ENCODE results near the gene TOMT. TPM values are rescaled to one million over a fixed set of nuclear protein-coding genes. Genes with fewer than 3 reads are reported as not detected.

TOMT gene
- total RNA-seq, 1 experiment from 2014 or later = not detected

DNA sequence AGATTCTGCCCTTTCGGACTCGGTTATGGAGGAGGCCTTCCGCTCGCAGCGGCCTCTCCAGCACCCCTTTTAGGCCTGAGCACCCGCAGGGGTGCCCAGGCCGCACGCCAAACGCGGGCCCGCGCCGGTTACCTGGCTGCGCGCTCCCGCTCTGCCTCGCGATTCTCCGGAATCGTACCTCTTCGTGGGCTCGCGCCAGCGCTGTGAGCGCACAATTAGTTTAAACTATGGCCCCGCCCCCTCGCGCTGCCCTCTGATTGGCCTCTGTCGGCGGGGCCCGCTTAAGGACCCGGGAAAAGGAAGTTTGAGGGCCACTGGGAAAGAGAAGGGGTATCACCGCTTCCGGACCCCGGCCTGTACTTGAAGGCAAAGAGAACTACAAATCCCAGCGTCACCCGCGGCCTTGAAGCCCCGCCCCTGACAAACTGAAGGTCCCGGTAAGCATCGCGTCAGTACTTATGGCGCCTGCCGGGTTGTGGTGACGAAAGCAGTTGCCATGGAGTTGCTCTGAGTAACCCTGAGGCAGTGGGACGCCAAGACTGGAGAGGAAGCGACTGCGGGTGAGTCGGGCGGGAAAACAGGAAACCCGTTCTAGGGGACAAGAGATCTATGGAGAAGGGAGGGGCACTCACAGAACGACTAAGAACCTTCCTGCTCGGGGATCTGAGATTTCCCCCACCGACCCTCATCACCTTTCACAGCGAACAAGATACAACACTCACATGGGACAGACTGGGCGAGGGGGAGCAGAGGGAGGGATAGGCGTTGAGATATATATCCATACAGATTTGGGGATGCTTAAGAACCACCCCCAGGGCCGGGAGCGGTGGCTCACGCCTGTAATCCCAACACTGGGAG lies 25.2 kb upstream of the TOMT start, which contains the start of the genes LRRC51 and NUMA1 (continued):
- TF ChIP-seq, protein P1, sequence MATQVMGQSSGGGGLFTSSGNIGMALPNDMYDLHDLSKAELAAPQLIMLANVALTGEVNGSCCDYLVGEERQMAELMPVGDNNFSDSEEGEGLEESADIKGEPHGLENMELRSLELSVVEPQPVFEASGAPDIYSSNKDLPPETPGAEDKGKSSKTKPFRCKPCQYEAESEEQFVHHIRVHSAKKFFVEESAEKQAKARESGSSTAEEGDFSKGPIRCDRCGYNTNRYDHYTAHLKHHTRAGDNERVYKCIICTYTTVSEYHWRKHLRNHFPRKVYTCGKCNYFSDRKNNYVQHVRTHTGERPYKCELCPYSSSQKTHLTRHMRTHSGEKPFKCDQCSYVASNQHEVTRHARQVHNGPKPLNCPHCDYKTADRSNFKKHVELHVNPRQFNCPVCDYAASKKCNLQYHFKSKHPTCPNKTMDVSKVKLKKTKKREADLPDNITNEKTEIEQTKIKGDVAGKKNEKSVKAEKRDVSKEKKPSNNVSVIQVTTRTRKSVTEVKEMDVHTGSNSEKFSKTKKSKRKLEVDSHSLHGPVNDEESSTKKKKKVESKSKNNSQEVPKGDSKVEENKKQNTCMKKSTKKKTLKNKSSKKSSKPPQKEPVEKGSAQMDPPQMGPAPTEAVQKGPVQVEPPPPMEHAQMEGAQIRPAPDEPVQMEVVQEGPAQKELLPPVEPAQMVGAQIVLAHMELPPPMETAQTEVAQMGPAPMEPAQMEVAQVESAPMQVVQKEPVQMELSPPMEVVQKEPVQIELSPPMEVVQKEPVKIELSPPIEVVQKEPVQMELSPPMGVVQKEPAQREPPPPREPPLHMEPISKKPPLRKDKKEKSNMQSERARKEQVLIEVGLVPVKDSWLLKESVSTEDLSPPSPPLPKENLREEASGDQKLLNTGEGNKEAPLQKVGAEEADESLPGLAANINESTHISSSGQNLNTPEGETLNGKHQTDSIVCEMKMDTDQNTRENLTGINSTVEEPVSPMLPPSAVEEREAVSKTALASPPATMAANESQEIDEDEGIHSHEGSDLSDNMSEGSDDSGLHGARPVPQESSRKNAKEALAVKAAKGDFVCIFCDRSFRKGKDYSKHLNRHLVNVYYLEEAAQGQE (IDR thresholded peaks at IDR 0.05; ENCODE audit: low read depth) = no peak
- TF ChIP-seq ZFX (IDR thresholded peaks at IDR 0.05) = peak; percentile 65
- TF ChIP-seq, protein P2, sequence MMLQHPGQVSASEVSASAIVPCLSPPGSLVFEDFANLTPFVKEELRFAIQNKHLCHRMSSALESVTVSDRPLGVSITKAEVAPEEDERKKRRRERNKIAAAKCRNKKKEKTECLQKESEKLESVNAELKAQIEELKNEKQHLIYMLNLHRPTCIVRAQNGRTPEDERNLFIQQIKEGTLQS (IDR thresholded peaks at IDR 0.05) = no peak
- TF ChIP-seq SIN3A (IDR thresholded peaks at IDR 0.05; ENCODE audit: low read depth) = peak; percentile 83; the same call in 1 of the 2 replicates
- TF ChIP-seq ELF1 (IDR thresholded peaks at IDR 0.05; ENCODE audit: borderline replicate concordance, low read depth) = peak; percentile 94
- TF ChIP-seq SRF (IDR thresholded peaks at IDR 0.05; ENCODE audit: low read depth) = no peak; the same call in 1 of the 2 replicates
- TF ChIP-seq CEBPB (IDR thresholded peaks at IDR 0.05; ENCODE audit: low read depth) = no peak
- TF ChIP-seq, protein P3, sequence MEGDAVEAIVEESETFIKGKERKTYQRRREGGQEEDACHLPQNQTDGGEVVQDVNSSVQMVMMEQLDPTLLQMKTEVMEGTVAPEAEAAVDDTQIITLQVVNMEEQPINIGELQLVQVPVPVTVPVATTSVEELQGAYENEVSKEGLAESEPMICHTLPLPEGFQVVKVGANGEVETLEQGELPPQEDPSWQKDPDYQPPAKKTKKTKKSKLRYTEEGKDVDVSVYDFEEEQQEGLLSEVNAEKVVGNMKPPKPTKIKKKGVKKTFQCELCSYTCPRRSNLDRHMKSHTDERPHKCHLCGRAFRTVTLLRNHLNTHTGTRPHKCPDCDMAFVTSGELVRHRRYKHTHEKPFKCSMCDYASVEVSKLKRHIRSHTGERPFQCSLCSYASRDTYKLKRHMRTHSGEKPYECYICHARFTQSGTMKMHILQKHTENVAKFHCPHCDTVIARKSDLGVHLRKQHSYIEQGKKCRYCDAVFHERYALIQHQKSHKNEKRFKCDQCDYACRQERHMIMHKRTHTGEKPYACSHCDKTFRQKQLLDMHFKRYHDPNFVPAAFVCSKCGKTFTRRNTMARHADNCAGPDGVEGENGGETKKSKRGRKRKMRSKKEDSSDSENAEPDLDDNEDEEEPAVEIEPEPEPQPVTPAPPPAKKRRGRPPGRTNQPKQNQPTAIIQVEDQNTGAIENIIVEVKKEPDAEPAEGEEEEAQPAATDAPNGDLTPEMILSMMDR (IDR thresholded peaks at IDR 0.05 in 2 of 3, conservative IDR thresholded peaks at IDR 0.05 in 1 of 3; ENCODE audit: borderline replicate concordance in 1 of 3, insufficient read depth in 1 of 3, low read depth in 2 of 3, low read length in 2 of 3) = no peak
- no peak for TF ChIP-seq TCF7L2 (IDR thresholded peaks at IDR 0.05; ENCODE audit: borderline replicate concordance, extremely low read depth, insufficient read depth, insufficient read length)

Data from HCT116 (cell line).